ENCODE data around the gene GPR107.

The GPR107 gene

GRCh38 chr9:130174920-130175321 lies 121.2 kb downstream of the GPR107 start:
- no peak for TF ChIP-seq CTCF (IDR thresholded peaks at IDR 0.05)

- no peak for TF ChIP-seq CTCF (IDR thresholded peaks at IDR 0.05)
Observed at GRCh38 chr9:130175355-130175754, 121.6 kb downstream of the GPR107 start.

DNA sequence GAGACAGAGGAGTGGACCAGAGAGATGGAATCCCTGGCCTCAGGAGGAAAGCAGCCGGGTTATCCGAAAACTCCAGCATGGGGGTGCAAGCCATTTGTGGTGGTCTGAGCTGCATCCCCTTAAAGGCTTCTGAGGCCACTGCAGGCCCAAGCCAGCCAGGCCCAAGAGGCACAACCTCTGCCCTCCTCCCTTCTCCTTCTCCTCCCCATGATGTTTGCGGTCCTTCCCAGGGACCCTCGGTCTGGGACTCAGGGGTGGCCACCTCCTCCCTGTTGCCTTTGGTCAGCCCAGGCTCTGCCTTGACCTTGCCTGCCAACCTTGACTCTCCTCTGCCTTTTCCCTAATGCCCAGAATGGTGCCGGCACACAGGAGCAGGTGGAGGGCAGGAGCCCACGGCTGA lies 123.1 kb downstream of the GPR107 start:
- no peak for TF ChIP-seq CTCF (IDR thresholded peaks at IDR 0.05)

GRCh38 chr9:130177898-130178805 lies 124.4 kb downstream of the GPR107 start:
- TF ChIP-seq CTCF (IDR thresholded peaks at IDR 0.05), result no peak

DNA sequence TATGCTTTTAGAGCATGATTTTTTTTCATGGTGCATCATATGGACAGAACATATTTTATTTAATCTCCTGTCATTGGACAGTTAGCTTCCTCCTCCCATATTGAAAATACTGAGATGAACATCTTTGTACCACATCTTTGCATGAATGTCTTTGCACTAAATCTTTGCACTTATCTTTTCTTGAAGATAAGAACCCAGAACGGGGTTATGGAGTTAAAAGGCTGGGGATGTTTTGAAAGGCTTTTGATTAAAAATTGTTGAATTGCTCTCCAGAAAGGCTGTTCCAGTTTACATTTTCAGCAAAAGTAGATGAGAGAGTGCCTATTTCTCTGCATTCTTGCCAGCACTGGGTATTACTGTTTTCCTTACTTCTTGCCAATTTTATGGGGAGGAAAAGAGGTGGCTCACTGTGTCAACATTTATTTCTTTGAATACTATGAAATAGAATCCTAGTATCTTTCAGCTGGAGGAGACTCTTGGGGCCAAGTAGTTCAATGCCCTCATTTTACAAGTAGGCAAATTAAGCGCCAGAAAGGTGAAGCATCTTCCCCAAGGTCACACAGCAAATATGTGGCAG lies 125.7 kb downstream of the GPR107 start:
- TF ChIP-seq CTCF (IDR thresholded peaks at IDR 0.05), result no peak

GRCh38 chr9:130180516-130180915 lies 126.8 kb downstream of the GPR107 start:
- no peak for TF ChIP-seq CTCF (IDR thresholded peaks at IDR 0.05)

- no peak for TF ChIP-seq CTCF (IDR thresholded peaks at IDR 0.05)
Observed at GRCh38 chr9:130181678-130182380, 128.1 kb downstream of the GPR107 start.

Data from LNCAP (cell line).